ENCODE results near the gene LPAR4. TPM values are rescaled to one million over a fixed set of nuclear protein-coding genes. Genes with fewer than 3 reads are reported as not detected.
"Not testable (repeated sequence)": the region's sequence is repeated elsewhere in the genome, so short reads cannot be mapped to it uniquely, and the experiment has no call there.

Gene LPAR4
- 40.8 TPM for total RNA-seq

GRCh38 chrX:78747489-78747888 lies at the start of gene LPAR4:
LPAR4 (plus strand) TSS chrX:78747720; CDS start chrX:78754870, 7,150 bp downstream.
- peak; percentile 84 for DNase-seq

- DNase-seq = peak; percentile 35
These were observed 41.4 kb upstream of the LPAR4 start for GRCh38 chrX:78706071-78706470.

- DNase-seq = peak; percentile 61
These were observed 39.3 kb upstream of the LPAR4 start for GRCh38 chrX:78708262-78708661.

- DNase-seq = peak; percentile 86
These were observed 38.7 kb upstream of the LPAR4 start for GRCh38 chrX:78708816-78709215.

GRCh38 chrX:78710171-78710570 lies 37.3 kb upstream of the LPAR4 start:
- DNase-seq = no peak

GRCh38 chrX:78712336-78712735 lies 35.2 kb upstream of the LPAR4 start:
- DNase-seq = no peak

- no peak for DNase-seq
These were observed 22.2 kb upstream of the LPAR4 start for GRCh38 chrX:78725287-78725686.

GRCh38 chrX:78746496-78746895 lies 1.0 kb upstream of the LPAR4 start:
- DNase-seq = no peak

GRCh38 chrX:78747971-78748370 lies 451 bp downstream of the LPAR4 start:
- DNase-seq = no peak

GRCh38 chrX:78748846-78749245 lies 1.3 kb downstream of the LPAR4 start:
- peak; percentile 38 for DNase-seq

GRCh38 chrX:78753571-78753970 lies 6.1 kb downstream of the LPAR4 start:
- DNase-seq = no peak

GRCh38 chrX:78754917-78755316 lies 7.4 kb downstream of the LPAR4 start:
- DNase-seq = no peak

GRCh38 chrX:78759081-78759480 lies 11.6 kb downstream of the LPAR4 start:
- no peak for DNase-seq

GRCh38 chrX:78769101-78769755 lies 21.7 kb downstream of the LPAR4 start:
- DNase-seq = peak; percentile 77

GRCh38 chrX:78769946-78770345 lies 22.4 kb downstream of the LPAR4 start:
- DNase-seq = peak; percentile 89

GRCh38 chrX:78796916-78797315 lies 49.4 kb downstream of the LPAR4 start:
- DNase-seq = no peak

GRCh38 chrX:78800114-78800513 lies 52.6 kb downstream of the LPAR4 start:
- no peak for DNase-seq

GRCh38 chrX:78800694-78801093 lies 53.2 kb downstream of the LPAR4 start:
- DNase-seq = no peak

- DNase-seq = no peak
These were observed 54.0 kb downstream of the LPAR4 start for GRCh38 chrX:78801522-78801921.

- not testable (repeated sequence) for DNase-seq
These were observed 55.0 kb downstream of the LPAR4 start for GRCh38 chrX:78802526-78802925.
